Thoracic aorta (tissue), 2 donors: ENCODE results near the gene CCDC197. TPM values are rescaled to one million over a fixed set of nuclear protein-coding genes. Genes with fewer than 3 reads are reported as not detected.

Experiments used
- ATAC-seq: fragments of 150-250 bp; one replicate; pipeline ENCODE4 v1.8.0; 2017; ENCODE audit warnings: low read depth; ENCODE audit not compliant: insufficient number of reproducible peaks, low FRiP score
- DNase-seq: peaks from one replicate; pipeline ENCODE4 v3.0.0-alpha.2; 2020; ENCODE audit warnings: low spot score
- H3K27ac ChIP-seq, 2 donors: fragments of 200-600 bp; sonication (generic); 1 replicate in 1 of 2; 2 replicates in 1 of 2; pipeline ENCODE4 v1.5.1; 2016; ENCODE audit warnings: mild to moderate bottlenecking in 2 of 2, moderate library complexity in 2 of 2
- H3K27me3 ChIP-seq: fragments of 200-600 bp; sonication (generic); replicated peaks from 2 replicates; pipeline ENCODE4 v1.6.0; 2016; ENCODE audit warnings: mild to moderate bottlenecking; ENCODE audit not compliant: insufficient read depth
- H3K36me3 ChIP-seq: fragments of 200-600 bp; sonication (generic); one replicate; pipeline ENCODE4 v1.5.1; 2016
- H3K4me1 ChIP-seq, 2 donors: fragments of 200-600 bp; sonication (generic); 1 replicate in 1 of 2; 2 replicates in 1 of 2; pipeline versions ENCODE4 v1.5.1 to v1.6.0; 2016; ENCODE audit warnings: low read depth in 2 of 2, mild to moderate bottlenecking in 1 of 2; ENCODE audit not compliant: control insufficient read depth in 1 of 2
- H3K4me3 ChIP-seq: fragments of 200-600 bp; sonication (generic); 2 replicates; pipeline ENCODE4 v1.5.1; 2016; ENCODE audit warnings: mild to moderate bottlenecking
- H3K9me3 ChIP-seq: fragments of 200-600 bp; sonication (generic); 2 replicates; pipeline ENCODE4 v1.5.1; 2016
- total RNA-seq, 2 donors: library from RNA; depleted of rRNA; stranded (reverse); fragments of >200 nt; gene quantifications; one replicate each; pipeline versions ENCODE4 v1.1.0 to v1.2.3, GENCODE V29; 2016
- TF ChIP-seq, protein P1 (sequence below): fragments of 200-600 bp; sonication (generic); IDR thresholded peaks from one replicate; pipeline ENCODE4 v1.5.1; 2019; ENCODE audit warnings: antibody characterized with exemption

Gene CCDC197
- total RNA-seq, 2 donors from 2014 or later = not detected

DNA sequence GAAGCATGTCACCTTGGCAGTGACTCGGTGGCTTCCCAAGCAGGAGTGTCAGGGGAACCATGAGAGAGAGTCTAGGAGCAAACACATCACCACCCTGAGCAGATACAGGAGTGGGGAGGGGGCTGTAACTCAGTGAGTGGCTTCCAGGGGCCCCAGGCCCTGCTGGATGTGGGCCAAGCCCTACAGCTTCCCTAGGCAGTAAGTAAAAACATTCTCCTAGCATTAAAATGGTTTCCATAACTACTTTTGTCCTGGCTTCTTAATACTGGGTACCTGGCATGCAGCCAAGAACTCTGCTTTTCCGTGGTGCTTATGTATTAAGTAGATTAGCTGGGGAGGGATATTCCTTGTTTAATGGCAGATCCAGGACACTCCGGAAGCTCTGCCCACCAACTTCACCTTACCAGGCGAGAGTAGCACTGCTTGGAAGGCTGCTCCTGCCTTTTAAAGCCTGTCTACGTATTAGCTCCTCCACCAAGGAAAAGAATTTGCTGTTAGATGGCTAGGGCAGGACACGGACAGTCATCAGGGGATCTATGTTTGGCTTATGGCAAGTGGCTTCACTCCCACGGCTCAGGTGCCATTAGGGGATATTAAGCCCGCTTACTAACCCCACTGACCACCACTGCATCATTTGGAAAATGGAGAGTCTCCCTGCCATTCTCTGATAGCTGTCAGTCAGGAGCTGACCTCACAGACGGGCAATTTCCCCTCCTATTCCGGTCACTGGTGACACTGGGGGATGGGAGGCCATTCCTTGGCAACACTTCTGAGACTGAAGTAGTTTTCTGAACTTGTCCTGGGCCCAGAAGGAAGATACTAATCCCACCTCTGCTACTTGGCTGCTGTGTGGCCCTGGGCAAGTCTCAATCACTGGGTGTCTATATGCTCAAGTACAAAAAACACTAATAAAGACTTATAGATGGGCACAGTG, 51.9 kb downstream of the CCDC197 start:
- H3K36me3 ChIP-seq = peaks cover 70% of the 10 kb centered on the region
- H3K27me3 ChIP-seq = no peaks in the 10 kb centered on the region
- TF ChIP-seq, protein P1, sequence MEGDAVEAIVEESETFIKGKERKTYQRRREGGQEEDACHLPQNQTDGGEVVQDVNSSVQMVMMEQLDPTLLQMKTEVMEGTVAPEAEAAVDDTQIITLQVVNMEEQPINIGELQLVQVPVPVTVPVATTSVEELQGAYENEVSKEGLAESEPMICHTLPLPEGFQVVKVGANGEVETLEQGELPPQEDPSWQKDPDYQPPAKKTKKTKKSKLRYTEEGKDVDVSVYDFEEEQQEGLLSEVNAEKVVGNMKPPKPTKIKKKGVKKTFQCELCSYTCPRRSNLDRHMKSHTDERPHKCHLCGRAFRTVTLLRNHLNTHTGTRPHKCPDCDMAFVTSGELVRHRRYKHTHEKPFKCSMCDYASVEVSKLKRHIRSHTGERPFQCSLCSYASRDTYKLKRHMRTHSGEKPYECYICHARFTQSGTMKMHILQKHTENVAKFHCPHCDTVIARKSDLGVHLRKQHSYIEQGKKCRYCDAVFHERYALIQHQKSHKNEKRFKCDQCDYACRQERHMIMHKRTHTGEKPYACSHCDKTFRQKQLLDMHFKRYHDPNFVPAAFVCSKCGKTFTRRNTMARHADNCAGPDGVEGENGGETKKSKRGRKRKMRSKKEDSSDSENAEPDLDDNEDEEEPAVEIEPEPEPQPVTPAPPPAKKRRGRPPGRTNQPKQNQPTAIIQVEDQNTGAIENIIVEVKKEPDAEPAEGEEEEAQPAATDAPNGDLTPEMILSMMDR = no peak
- ATAC-seq = no peak
- no peak overlapping the region for H3K4me3 ChIP-seq
- no peaks in the 10 kb centered on the region for H3K9me3 ChIP-seq
- no peak for DNase-seq
- H3K27ac ChIP-seq = no peak overlapping the region
- no peaks in the 10 kb centered on the region for H3K4me1 ChIP-seq

DNA sequence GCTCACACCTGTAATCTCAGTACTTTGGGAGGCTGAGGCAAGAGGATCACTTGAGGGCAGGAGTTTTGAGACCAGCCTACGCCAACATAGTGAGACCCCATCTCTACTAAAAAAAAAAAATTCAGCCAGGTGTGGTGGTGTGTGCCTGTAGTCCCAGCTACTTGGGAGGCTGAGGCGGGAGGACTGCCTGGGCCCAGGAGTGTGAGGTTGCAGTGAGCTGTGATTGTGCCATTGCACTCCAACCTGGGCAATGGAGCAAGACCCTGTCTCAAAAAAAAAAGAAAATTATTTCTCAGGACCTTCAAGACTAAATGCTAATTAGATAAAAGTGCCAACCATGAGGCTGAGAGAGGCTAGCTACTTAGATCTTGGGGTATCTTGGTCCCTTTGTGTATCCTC, 52.5 kb downstream of the CCDC197 start:
- H3K9me3 ChIP-seq = no peaks in the 10 kb centered on the region
- H3K4me1 ChIP-seq = no peaks in the 10 kb centered on the region
- ATAC-seq = no peak
- TF ChIP-seq, protein P1 = no peak
- no peak overlapping the region for H3K4me3 ChIP-seq
- no peaks in the 10 kb centered on the region for H3K27me3 ChIP-seq
- H3K36me3 ChIP-seq = peaks cover 77% of the 10 kb centered on the region
- DNase-seq = no peak
- no peak overlapping the region for H3K27ac ChIP-seq

DNA sequence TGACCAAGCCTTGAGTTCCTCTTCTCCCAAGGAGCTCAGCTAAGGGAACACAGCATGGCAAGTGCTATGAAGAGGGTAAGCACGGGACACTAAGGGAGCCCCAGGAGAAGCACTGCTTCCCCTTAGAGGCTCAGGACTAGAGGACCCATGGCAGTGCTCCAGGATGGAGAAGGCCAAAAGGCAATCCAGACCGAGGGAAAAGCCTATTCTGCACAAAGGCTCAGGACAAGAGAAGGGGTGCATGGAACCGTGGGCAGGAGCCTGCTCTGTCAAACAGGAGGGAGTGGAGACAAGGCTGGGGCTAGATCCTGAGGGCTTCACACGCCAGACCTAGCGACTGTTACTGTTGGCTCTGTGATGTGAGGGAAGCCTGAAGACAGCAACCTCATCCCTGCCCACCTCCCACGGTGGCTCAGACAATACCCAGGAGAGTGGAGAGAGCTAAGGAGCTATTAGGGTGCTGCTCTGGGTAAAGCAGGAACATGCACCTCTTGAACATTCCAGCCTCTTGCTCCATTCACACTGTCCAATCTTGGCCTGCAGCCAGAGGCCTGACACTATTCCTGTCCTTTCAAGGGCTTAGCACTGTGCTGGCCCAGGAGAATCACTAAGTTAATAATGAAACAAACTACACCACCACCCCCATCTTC, 53.3 kb downstream of the CCDC197 start:
- Histone ChIP-seq H3K4me1 (no peaks in the 10 kb centered on the region), H3K27me3 (no peaks in the 10 kb centered on the region), H3K9me3 (no peaks in the 10 kb centered on the region), H3K4me3 (no peak overlapping the region), H3K27ac (no peak overlapping the region), H3K36me3 (peaks cover 84% of the 10 kb centered on the region)
- no peak for DNase-seq
- TF ChIP-seq, protein P1 = no peak
- ATAC-seq = no peak

DNA sequence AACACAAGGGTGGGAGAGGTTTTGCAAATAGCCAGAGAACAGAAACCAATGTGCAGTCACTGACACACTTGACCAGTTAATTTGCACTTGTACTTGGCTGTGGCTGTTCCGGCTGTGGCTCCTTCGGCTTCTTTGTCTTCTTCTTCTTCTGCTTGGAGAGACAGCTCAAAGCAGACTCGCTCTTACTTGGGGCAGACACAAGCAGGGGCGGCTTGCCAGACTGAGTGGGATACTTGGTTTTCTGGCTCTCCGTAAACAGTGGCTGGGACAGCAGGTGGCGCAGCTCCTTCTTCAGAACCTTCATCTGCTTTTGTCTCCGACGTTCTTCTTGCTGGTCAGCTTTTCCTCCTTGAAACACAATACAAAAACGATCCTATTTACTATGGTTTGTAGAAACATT, 54.0 kb downstream of the CCDC197 start:
- TF ChIP-seq, protein P1 = no peak
- Histone ChIP-seq H3K9me3 (no peaks in the 10 kb centered on the region), H3K27ac (no peak overlapping the region), H3K36me3 (peaks cover 92% of the 10 kb centered on the region), H3K4me3 (no peak overlapping the region), H3K27me3 (no peaks in the 10 kb centered on the region), H3K4me1 (no peaks in the 10 kb centered on the region)
- ATAC-seq (no peak), DNase-seq (no peak)

DNA sequence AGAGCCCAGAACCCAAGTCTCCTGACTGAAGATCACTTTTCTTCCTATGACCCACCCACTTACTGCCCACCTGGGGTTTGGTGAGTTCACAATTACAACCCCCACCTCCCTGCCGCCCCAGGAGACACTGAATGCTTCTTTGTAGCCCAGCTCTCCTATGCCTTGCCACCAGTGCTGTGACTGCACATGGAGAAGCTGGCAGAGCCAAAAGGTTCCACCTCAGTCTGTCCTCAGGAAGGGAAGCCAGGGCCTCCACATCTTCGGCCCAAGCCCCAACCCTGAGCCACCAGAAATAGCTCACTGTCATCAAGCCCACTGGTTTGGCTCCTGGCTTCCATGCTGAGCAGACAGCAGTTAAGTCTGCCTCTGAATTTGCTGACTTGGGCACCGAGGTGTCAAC, 54.7 kb downstream of the CCDC197 start:
- no peak overlapping the region for H3K4me3 ChIP-seq
- H3K27ac ChIP-seq = no peak overlapping the region
- no peak for ATAC-seq
- H3K4me1 ChIP-seq = no peaks in the 10 kb centered on the region
- no peaks in the 10 kb centered on the region for H3K9me3 ChIP-seq
- H3K36me3 ChIP-seq = peaks cover 94% of the 10 kb centered on the region
- TF ChIP-seq, protein P1 = no peak
- H3K27me3 ChIP-seq = no peaks in the 10 kb centered on the region
- DNase-seq = no peak
